Activated T-helper 2 cell treated with anti-CD3 and anti-CD28 coated beads, Interferon-gamma antibody, Interleukin-2, Interleukin-4, amounts not matched to agents 10 μg/mL and 5 μg/mL and 100 μg/mL, durations not matched to agents 14 hours and 24 hours and 36 hours (primary cell): ENCODE data around the gene SLC30A1. TPM values are rescaled to one million over a fixed set of nuclear protein-coding genes. Genes with fewer than 3 reads are reported as not detected.

ENCODE experiments used
- DNase-seq: peaks from one replicate; pipeline ENCODE4 v3.0.0; 2021; ENCODE audit warnings: low spot score
- H3K27ac Mint-ChIP-seq: one replicate; pipeline ENCODE4 v1.8.0; 2021; ENCODE audit warnings: mixed read lengths
- H3K27me3 Mint-ChIP-seq: one replicate; pipeline ENCODE4 v1.8.0; 2021; ENCODE audit warnings: low read depth, mixed read lengths
- H3K36me3 Mint-ChIP-seq: one replicate; pipeline ENCODE4 v1.8.0; 2021; ENCODE audit warnings: low read depth, mixed read lengths
- H3K4me1 Mint-ChIP-seq: one replicate; pipeline ENCODE4 v1.8.0; 2021; ENCODE audit warnings: low read depth, mixed read lengths
- H3K4me3 Mint-ChIP-seq: one replicate; pipeline ENCODE4 v1.8.0; 2021; ENCODE audit warnings: low read depth, mild to moderate bottlenecking, moderate library complexity, mixed read lengths
- H3K9me3 Mint-ChIP-seq: one replicate; pipeline ENCODE4 v1.8.0; 2021; ENCODE audit warnings: mixed read lengths
- intact Hi-C: fragments of 100-400 bp; cut with micrococcal nuclease; formaldehyde crosslinking; loops from one replicate; pipeline ENCODE4 v1.15.1; 2023
- total RNA-seq: library from RNA; stranded (reverse); gene quantifications from 2 replicates; pipeline ENCODE4 v1.2.3, GENCODE V29; 2022

Gene SLC30A1
- total RNA-seq, 1 donor from 2014 or later = 7.9 TPM

GRCh38 chr1:211614615-211615014 lies 35.7 kb upstream of the SLC30A1 start:
- H3K27ac Mint-ChIP-seq = no peak overlapping the region
- intact Hi-C loops = no loop called here
- no peak for DNase-seq

GRCh38 chr1:211613951-211614350 lies 35.0 kb upstream of the SLC30A1 start:
- no peaks in the 10 kb centered on the region for H3K9me3 Mint-ChIP-seq
- H3K4me3 Mint-ChIP-seq = no peak overlapping the region
- no peaks in the 10 kb centered on the region for H3K27me3 Mint-ChIP-seq
- H3K27ac Mint-ChIP-seq = no peak overlapping the region
- H3K4me1 Mint-ChIP-seq = no peaks in the 10 kb centered on the region
- intact Hi-C loops = no loop called here
- DNase-seq = no peak
- no peaks in the 10 kb centered on the region for H3K36me3 Mint-ChIP-seq

More at GRCh38 chr1:211614615-211615014, 35.7 kb upstream of the SLC30A1 start:
- no peak overlapping the region for H3K4me3 Mint-ChIP-seq
- H3K27me3 Mint-ChIP-seq = no peaks in the 10 kb centered on the region
- H3K9me3 Mint-ChIP-seq = no peaks in the 10 kb centered on the region
- H3K36me3 Mint-ChIP-seq = no peaks in the 10 kb centered on the region
- no peaks in the 10 kb centered on the region for H3K4me1 Mint-ChIP-seq

- no peak for DNase-seq
- intact Hi-C loops = no loop called here
- H3K9me3 Mint-ChIP-seq = no peaks in the 10 kb centered on the region
- no peaks in the 10 kb centered on the region for H3K4me1 Mint-ChIP-seq
- no peak overlapping the region for H3K4me3 Mint-ChIP-seq
- no peaks in the 10 kb centered on the region for H3K27me3 Mint-ChIP-seq
- H3K36me3 Mint-ChIP-seq = no peaks in the 10 kb centered on the region
- H3K27ac Mint-ChIP-seq = no peak overlapping the region
Observed at GRCh38 chr1:211613108-211613947, 34.4 kb upstream of the SLC30A1 start.

GRCh38 chr1:211612786-211613107 lies 33.8 kb upstream of the SLC30A1 start:
- no peak overlapping the region for H3K27ac Mint-ChIP-seq
- DNase-seq = no peak
- peaks cover 3% of the 10 kb centered on the region for H3K4me1 Mint-ChIP-seq
- H3K27me3 Mint-ChIP-seq = no peaks in the 10 kb centered on the region
- no peak overlapping the region for H3K4me3 Mint-ChIP-seq
- intact Hi-C loops = no loop called here
- no peaks in the 10 kb centered on the region for H3K36me3 Mint-ChIP-seq
- H3K9me3 Mint-ChIP-seq = no peaks in the 10 kb centered on the region

GRCh38 chr1:211611818-211612217 lies 32.9 kb upstream of the SLC30A1 start:
- H3K27me3 Mint-ChIP-seq = no peaks in the 10 kb centered on the region

GRCh38 chr1:211610779-211611556 lies 32.0 kb upstream of the SLC30A1 start:
- no peaks in the 10 kb centered on the region for H3K36me3 Mint-ChIP-seq
- H3K27me3 Mint-ChIP-seq = no peaks in the 10 kb centered on the region
- peaks cover 16% of the 10 kb centered on the region for H3K4me1 Mint-ChIP-seq
- intact Hi-C loops = no loop called here
- no peaks in the 10 kb centered on the region for H3K9me3 Mint-ChIP-seq
- no peak for DNase-seq
- no peak overlapping the region for H3K4me3 Mint-ChIP-seq
- H3K27ac Mint-ChIP-seq = no peak overlapping the region

More at GRCh38 chr1:211611818-211612217, 32.9 kb upstream of the SLC30A1 start:
- intact Hi-C loops = no loop called here
- Mint-ChIP-seq H3K9me3 (no peaks in the 10 kb centered on the region), H3K36me3 (no peaks in the 10 kb centered on the region), H3K4me3 (no peak overlapping the region), H3K27ac (no peak overlapping the region), H3K4me1 (peaks cover 12% of the 10 kb centered on the region)
- DNase-seq = no peak

- Mint-ChIP-seq H3K4me1 (peaks cover 19% of the 10 kb centered on the region), H3K27ac (no peak overlapping the region), H3K4me3 (no peak overlapping the region), H3K9me3 (no peaks in the 10 kb centered on the region), H3K27me3 (peaks cover 2% of the 10 kb centered on the region), H3K36me3 (no peaks in the 10 kb centered on the region)
- intact Hi-C loops = no loop called here
- no peak for DNase-seq
Observed at GRCh38 chr1:211609120-211610024, 30.4 kb upstream of the SLC30A1 start.

- DNase-seq = no peak
- intact Hi-C loops = no loop called here
- Mint-ChIP-seq H3K27ac (peak overlapping the region; percentile 40), H3K9me3 (no peaks in the 10 kb centered on the region), H3K4me1 (peaks cover 19% of the 10 kb centered on the region), H3K4me3 (no peak overlapping the region), H3K27me3 (peaks cover 2% of the 10 kb centered on the region), H3K36me3 (no peaks in the 10 kb centered on the region)
Observed at GRCh38 chr1:211607754-211608473, 29.0 kb upstream of the SLC30A1 start.

- Mint-ChIP-seq H3K36me3 (no peaks in the 10 kb centered on the region), H3K27me3 (peaks cover 5% of the 10 kb centered on the region), H3K9me3 (no peaks in the 10 kb centered on the region), H3K4me3 (peak overlapping the region; percentile 73), H3K27ac (peak overlapping the region; percentile 86), H3K4me1 (peaks cover 22% of the 10 kb centered on the region)
- intact Hi-C loops = no loop called here
- no peak for DNase-seq
Observed at GRCh38 chr1:211606914-211607753, 28.2 kb upstream of the SLC30A1 start.

GRCh38 chr1:211606332-211606913 lies 27.5 kb upstream of the SLC30A1 start:
- intact Hi-C loops = no loop called here
- Mint-ChIP-seq H3K9me3 (no peaks in the 10 kb centered on the region), H3K27ac (peak overlapping the region; percentile 86), H3K36me3 (no peaks in the 10 kb centered on the region), H3K4me3 (peak overlapping the region; percentile 73), H3K27me3 (peaks cover 5% of the 10 kb centered on the region), H3K4me1 (peaks cover 22% of the 10 kb centered on the region)
- DNase-seq = no peak

GRCh38 chr1:211605603-211606331 lies 26.8 kb upstream of the SLC30A1 start:
- peak overlapping the region; percentile 73 for H3K4me3 Mint-ChIP-seq
- peaks cover 22% of the 10 kb centered on the region for H3K4me1 Mint-ChIP-seq
- H3K36me3 Mint-ChIP-seq = no peaks in the 10 kb centered on the region
- H3K9me3 Mint-ChIP-seq = no peaks in the 10 kb centered on the region
- H3K27ac Mint-ChIP-seq = no peak overlapping the region
- DNase-seq = no peak
- H3K27me3 Mint-ChIP-seq = peaks cover 8% of the 10 kb centered on the region
- intact Hi-C loops = no loop called here
